NCI-H2107 treated with DMSO at 0.1 percent for 48 hours (cell line): ENCODE measurements around the gene PXDN.
"Not testable (repeated sequence)": the region's sequence is repeated elsewhere in the genome, so short reads cannot be mapped to it uniquely, and the experiment has no call there.

Source experiments
- DNase-seq: peaks from one replicate; lab custom pipeline; 2025; ENCODE audit not compliant: unreplicated experiment; lab: John Stamatoyannopoulos, UW

PXDN gene

GRCh38 chr2:1688161-1688560 lies 56.2 kb downstream of the PXDN start:
- no peak for DNase-seq

GRCh38 chr2:1687254-1687653 lies 57.1 kb downstream of the PXDN start:
- no peak for DNase-seq

DNA sequence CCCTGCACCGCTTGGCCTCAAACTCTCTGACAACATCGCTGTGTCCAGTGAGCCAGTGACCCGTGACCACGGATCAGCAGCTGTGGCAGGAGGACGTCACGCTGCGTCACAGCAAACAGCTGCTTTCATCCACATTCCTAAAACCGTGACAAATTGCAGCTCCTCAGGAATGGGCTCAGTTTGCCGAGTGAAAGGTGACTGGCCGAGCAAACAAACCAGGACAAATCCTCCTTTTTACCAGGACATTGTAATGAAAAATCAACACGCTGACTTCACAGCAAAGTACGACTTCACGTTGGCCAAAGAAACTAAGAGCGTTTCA lies 57.6 kb downstream of the PXDN start:
- DNase-seq: no peak

GRCh38 chr2:1685957-1686783 lies 58.1 kb downstream of the PXDN start:
- no peak for DNase-seq

DNA sequence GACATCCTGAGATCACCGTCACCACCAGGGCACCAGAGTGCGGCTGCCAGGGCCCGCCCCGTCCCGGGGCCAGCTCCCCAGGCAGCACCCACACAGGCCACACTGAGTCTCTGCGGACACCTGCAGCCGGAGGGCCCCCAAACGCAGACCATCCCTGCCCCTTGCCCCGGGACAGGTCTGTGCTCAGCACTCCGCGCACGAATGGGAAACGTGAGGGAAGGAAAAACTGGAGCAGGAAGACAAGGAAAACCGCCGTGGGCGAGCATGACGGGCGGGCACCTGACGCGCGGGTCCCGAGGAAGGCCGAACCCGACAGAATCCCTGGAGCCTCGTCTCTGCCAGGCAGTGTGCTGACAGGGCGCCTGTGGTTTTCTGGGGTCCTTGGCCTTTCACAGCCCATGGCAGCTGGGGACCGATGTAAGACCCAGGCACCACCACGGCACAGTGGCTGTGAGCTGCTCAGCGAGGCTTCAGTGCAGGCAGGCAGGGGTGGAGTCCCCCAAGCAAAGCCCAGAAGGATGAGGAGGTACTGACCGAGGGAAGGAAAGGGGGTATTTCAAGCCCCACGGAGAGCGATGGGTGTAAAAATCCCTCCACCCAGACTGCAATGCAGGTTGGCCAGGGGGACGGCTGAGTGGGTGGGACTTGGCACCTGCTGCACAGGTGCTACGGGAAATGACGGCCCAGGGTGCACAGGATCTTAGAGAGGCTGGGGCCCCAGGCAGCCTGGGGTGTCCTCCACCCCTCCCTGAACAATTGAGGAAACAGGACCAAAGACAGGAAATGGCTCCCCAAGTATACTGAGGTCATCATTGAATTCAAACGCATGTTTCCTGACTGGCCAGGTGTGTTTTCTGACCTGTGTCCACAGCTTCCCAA lies 59.0 kb downstream of the PXDN start:
- no peak for DNase-seq

DNA sequence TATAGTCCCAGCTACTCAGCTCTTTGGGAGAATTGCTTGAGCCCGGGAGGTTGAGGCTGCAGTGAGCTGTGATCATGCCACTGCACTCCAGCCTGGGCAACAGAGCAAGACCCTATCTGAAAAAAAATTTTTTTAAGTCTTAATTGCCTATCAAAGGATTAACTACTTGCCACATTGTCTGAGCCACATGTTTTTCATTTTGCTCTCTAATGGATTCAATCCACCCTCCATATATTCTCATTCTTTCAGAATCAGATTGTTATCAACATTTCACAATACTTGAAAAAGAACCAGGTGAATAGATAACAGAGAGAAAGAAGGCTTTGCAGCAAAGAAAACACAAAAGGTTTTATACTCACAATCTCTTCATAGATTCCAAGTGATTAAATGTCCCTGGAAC lies 61.0 kb downstream of the PXDN start:
- no peak for DNase-seq

DNA sequence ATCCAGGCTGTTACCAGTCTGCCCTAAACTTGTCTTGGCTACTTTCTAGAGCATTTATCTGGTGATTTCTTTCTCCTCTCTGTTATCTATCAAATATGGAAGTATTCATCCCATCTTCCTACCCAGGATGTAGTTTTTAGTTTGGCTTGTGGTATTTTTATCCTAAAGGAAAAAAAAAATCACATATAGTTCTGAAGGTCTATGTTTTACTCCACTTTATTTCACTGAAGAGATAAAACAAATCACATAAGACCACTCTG lies 62.2 kb downstream of the PXDN start:
- no peak for DNase-seq

DNA sequence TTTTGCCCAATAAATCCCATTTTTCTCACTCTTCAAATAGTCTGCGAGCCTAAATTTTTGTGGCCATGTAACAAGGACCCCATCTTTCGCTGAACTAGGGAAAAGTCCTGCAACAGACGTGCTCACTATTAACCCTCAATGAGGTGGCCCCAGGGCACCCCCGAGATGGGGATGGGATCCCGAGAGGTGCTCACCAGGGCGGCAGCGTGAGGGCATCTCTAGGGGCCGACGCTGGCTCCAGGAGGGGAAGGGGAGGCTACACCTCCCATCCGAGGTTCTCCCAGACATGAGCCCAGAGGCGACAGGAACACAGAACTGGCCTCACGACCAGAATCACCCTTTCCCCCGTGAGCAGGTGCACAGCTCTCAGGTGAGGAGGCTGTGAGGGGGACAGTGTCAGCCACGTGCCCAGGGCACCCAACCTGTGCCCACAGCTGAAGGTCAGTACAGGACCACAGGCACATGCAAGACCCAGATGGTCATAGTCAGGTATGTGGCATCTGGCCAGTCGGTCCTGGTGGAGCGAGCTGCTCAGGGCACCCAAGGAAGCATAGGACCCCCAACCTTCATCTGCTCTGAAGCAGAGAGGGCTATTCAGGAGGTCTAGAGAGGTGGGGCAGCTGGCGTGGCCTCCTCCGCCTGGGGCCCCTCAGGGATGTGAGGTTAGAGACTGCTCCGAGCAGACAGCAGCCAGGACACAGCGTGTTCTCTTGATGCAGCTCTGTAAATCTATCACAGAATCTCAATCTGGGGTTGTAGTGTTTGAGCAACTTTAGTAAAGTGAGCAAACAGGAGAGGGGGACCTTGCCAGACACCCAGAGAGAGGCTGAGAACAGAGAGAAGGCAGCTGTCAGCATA lies 62.8 kb downstream of the PXDN start:
- DNase-seq: no peak

DNA sequence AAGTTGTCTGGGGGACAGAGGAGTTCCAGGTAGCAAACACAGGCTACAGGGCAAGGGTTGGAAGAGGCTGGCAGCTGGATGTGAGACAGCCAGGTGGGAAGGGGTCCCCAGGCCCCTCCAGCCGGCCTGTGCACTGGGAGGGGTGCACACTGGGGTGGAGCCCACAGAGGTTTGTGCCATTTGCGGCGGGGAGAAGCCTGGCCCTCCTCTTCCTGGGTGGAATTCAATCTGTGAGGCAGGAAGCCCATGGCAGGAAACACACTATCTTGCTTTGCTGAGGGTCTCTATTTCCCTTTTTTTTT lies 63.3 kb downstream of the PXDN start:
- DNase-seq: no peak

GRCh38 chr2:1680222-1681016 lies 63.9 kb downstream of the PXDN start:
- no peak for DNase-seq

GRCh38 chr2:1679488-1680039 lies 64.8 kb downstream of the PXDN start:
- not testable (repeated sequence) for DNase-seq

DNA sequence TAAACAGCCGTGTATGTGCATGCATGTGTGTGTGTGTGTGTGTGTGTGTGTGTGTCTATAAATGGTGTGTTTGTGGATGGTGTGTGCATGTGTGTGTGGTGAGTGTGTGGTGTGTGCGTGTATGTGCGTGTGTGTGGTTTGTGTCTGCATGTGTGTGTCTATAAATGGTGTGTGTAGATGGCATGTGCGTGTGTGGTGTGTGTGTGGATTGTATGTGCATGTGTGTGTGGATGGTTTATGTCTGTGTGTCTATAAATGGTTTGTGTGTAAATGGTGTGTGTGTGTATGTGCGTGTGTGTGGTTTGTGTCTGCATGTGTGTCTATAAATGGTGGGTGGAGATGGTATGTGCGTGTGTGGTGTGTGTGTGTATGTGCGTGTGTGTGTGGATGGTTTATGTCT lies 65.2 kb downstream of the PXDN start:
- not testable (repeated sequence) for DNase-seq

GRCh38 chr2:1678609-1679008 lies 65.7 kb downstream of the PXDN start:
- DNase-seq: no peak

DNA sequence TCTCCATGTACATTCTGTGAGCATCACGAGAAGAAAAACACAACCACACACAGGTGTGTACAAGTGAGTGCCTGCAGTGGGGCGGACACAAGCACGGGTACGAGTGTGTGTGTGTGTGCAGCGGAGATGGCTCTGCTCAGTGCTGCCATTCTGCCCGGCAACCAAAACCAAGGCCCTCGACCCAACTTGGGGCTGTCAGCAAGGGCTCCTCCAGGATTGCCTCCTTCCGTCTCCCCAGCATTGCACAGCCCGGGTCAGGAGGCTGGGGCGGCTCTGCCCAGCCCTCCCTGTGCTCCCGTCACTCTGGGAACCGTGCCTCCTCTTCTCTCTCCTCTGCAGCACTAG lies 66.5 kb downstream of the PXDN start:
- DNase-seq: no peak

DNA sequence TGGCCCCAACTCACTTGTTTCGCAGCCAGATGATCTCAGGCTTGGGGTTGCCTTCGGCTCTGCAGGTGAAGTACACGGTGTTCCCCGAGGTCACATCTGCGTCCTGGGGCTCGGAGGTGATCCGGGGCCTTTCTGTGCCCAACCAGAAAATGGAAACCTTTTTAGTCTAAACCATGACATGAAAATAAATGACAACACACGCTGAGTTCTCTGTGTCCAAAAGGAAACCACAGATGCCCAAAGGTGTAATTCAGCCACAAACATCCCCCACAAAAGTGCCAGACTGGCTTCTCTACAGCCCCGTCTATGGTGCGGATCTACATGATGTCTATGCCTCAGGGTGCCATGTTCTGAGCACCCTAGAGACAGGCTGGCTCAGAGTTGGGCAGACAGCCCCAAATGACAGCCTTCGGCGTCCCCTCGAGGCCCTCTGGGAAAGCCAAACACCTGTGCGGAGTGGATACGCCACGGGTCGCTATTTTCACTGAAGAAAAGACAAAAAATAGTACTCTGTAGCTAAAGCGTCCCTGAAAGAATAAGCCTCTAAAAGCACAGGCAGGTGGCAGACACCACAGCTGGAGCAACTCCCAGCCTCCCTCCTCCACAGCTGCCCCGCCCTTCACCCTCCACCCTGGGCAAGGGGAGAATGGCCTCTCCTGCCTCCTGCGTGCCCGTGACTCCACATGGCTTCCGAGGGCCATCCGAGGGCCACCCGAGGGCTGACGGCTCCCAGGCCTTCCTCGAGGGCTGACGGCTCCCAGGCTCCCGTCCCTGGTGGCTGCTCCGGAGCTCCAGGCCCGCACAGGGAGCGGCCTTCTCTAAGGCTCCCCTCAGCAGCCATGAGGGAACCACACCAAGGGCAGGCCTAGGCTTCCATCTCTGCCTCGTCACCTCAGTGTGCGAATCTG lies 67.1 kb downstream of the PXDN start:
- no peak for DNase-seq

DNA sequence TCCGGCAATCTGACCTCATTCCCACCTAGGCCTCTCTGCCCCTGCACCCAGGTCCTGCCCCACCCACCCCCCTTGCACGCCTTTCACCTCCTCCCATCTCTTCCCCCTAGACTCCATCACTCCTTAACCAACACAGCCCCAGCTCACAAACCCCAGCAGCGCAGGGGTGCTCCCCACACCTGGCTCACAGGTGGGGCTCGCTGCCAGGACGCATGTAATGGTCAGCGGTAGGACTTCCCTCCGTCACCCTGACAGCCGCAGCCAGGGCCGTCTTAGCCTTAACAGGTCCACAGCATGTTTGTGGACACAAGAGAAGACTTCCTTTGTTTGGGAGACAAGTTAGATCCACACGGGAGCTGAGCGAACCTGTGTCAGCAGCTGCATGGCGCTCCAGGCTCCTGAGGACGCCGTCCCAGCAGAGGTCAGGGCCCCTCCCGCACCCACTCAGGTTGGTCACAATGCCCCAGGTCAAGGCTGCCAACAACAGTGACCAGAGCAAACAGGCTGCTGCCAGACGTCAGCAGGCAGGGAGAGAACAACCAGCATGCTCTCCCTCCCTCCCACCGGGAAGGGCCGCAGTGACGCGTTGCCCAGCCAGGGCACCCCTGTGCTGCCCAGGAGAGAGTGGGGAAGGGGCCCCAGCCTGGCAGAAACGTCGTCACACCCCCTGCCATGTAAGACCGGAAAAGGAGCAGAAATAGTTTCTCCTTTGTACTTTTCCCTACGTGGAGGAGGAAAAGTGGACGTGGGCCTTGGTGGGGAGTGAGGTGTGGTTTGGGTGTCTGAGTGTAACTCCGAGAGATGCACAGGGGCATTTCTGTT lies 68.0 kb downstream of the PXDN start:
- DNase-seq: no peak

DNA sequence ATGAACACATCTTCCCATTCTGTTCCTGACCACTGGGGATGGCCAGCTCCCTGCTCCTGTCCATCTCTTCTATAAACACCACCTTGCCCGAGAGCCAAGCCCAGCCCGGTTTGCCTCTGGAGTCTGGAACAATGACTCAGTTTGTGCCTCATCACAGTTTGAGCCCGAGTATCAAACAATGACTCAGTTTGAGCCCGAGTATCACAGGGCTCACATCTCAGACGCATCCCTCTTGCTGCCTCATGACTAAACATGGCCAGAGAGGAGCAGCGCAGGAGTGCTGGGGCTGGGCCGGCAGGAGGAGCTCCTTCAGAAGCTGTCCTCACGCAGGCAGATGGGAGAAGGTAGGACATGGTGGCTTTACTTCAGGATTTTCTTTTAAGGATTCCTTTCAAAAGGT lies 68.7 kb downstream of the PXDN start:
- no peak for DNase-seq

DNA sequence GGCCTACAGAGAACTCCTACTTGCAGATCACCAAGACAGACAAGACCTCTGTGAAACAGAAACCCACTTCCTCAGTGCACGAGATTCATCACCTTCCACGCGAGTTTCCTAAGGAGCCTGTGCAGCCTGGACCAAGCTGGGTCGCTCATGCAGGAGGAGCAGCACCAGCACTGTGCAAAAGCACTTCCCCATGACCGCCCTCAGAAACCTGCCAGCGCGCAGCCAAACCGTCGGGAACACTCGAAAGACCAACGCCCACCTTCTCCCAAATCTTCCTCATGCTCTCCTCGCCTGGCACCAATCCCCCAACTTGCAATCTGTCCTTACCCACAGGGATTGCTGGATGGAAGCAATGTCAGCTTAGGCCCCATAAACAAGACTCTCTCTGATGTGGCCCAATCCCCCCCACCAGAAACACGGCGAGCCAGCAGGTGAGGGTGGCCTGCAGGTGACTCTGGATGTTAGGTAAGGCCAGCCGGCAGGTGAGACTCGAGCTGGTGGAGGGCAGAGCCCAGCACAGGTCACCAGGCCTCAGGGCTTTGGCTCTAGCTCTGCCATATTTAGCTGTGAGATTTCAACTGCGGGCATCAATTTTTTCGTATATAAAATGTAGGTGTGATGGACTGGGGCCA lies 69.4 kb downstream of the PXDN start:
- DNase-seq: no peak

DNA sequence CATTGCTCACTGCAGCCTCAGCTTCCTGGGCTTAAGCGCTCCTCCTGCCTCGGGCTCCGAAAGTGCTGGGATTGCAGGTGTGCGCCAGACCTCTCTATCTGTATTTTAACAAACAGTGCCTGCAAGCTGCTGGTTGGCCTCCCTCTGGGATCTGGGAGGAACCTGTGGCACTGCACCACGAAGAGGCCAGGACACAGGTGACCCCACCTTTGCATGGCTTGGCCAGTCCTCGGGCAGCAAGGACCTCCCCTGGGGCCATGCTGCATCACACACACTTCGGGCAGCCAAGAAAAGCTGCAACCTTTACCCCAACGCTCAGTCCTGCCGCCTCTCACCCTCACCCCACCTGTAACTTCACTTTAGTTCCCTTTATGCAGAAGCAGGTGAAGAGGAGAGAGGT lies 70.0 kb downstream of the PXDN start:
- no peak for DNase-seq
